Lower leg skin (tissue), 3 donors: ENCODE results near the gene CSTF3.

Experiments
- CTCF ChIP-seq, 3 donors: fragments of 450-650 bp; IDR thresholded peaks; one replicate each; pipeline ENCODE4 v1.5.1; 2016; ENCODE audit warnings: antibody characterized with exemption in 3 of 3, mild to moderate bottlenecking in 3 of 3, moderate library complexity in 2 of 3
- POLR2A ChIP-seq, 2 donors: fragments of 450-650 bp; IDR thresholded peaks; one replicate each; pipeline ENCODE4 v1.6.1; 2016 to 2017; ENCODE audit warnings: antibody characterized with exemption in 2 of 2, mild to moderate bottlenecking in 1 of 2, moderate library complexity in 1 of 2

- TF ChIP-seq CTCF (IDR thresholded peaks at IDR 0.05) (no peak), POLR2A (IDR thresholded peaks at IDR 0.05) (no peak)
Measured at GRCh38 chr11:33157103-33158027, 3.9 kb downstream of the CSTF3 start.
